NB4 (cell line): ENCODE data around the gene ZFP36L2.

Experiments used
- CTCF ChIP-seq: IDR thresholded peaks from one replicate; pipeline ENCODE4 v1.5.1; 2012; ENCODE audit warnings: low read depth, low read length
- MYC ChIP-seq: IDR thresholded peaks from 2 replicates; pipeline ENCODE4 v1.6.1; 2011; ENCODE audit warnings: low read depth, low read length
- POLR2A ChIP-seq: IDR thresholded peaks from 2 replicates; pipeline ENCODE4 v1.6.1; 2011; ENCODE audit warnings: mild to moderate bottlenecking; ENCODE audit not compliant: insufficient read length; ENCODE audit errors: extremely low read depth
- TF ChIP-seq, protein P1 (sequence below): IDR thresholded peaks from 2 replicates; pipeline ENCODE4 v1.6.1; 2011; ENCODE audit warnings: low read depth, low read length

DNA sequence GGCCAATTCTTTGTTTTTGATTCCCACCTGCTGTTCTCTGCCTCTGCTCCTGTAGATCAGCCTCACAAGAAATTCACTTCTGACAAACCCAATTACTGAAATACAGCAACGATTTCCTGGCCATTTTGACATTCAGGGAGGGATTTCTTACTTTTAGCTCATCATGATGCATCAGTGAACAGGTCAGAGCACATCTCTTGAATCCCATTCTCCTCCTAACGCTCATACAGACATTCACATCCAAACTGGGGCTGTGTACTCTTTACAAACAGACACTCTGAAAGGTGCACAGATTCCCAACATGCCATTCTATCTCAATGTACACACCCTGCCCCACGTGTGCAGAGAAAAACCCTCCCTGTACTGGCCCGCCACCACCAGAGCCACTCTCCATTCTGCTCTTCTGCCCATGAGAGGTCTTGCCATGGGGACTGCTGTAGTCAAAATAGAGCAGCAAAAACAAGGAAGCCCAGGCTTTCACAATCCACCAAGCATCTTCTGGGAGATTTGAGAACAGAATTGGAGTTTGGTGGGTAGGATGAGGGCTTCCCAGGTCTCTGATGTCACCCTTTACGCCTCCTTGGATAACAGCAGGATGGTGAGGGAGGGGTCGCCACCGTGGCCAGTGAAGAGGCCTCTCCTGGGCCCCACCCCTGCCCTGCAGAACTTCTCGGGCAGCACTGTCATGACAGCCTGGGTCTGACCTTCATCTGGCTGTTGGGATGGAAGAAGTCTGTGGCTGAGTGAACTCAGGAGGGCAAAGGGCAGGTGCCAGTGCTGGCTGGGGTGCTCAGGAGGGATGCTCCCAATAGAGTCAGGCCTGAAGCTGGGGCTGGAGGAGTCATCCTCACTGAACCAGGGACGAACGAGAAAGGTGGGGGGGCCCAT, 41.9 kb upstream of the ZFP36L2 start:
- TF ChIP-seq CTCF, result no peak
- TF ChIP-seq POLR2A, result no peak
- no peak for TF ChIP-seq MYC
- TF ChIP-seq, protein P1, sequence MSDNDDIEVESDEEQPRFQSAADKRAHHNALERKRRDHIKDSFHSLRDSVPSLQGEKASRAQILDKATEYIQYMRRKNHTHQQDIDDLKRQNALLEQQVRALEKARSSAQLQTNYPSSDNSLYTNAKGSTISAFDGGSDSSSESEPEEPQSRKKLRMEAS, result no peak
